ENCODE data around the gene PKP4.

DNA sequence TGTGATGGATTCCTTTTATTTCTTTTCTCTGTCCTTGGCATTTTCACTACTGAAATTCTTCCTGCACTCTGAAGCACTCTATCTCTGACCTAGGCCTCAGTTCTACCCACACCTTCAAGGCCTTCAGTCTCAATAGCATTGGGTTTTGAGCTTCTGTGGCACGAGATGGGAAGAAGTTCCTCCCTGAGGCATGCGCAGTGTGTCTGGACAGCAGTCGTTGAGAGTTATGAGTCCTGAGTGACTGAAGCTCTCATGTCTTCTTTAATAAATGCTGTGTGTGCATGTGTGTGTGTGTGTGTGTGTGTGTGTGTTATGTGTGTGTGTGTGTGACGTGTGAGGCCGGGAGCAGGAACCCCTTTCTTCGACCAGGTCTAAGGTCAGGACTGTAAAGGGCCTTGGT lies 242.6 kb downstream of the PKP4 start:
- no peak for TF ChIP-seq POLR2A (IDR thresholded peaks at IDR 0.05)
- TF ChIP-seq, protein P1, sequence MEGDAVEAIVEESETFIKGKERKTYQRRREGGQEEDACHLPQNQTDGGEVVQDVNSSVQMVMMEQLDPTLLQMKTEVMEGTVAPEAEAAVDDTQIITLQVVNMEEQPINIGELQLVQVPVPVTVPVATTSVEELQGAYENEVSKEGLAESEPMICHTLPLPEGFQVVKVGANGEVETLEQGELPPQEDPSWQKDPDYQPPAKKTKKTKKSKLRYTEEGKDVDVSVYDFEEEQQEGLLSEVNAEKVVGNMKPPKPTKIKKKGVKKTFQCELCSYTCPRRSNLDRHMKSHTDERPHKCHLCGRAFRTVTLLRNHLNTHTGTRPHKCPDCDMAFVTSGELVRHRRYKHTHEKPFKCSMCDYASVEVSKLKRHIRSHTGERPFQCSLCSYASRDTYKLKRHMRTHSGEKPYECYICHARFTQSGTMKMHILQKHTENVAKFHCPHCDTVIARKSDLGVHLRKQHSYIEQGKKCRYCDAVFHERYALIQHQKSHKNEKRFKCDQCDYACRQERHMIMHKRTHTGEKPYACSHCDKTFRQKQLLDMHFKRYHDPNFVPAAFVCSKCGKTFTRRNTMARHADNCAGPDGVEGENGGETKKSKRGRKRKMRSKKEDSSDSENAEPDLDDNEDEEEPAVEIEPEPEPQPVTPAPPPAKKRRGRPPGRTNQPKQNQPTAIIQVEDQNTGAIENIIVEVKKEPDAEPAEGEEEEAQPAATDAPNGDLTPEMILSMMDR (IDR thresholded peaks at IDR 0.05), result no peak
